Measurements from ENCODE around the gene MLST8.

GRCh38 chr16:2194166-2194834, 11.0 kb upstream of the MLST8 start:
- no peak for TF ChIP-seq SUZ12 (IDR thresholded peaks at IDR 0.05; ENCODE audit: extremely low read depth, insufficient read depth, insufficient read length)
- no peak for TF ChIP-seq ZNF274 (IDR thresholded peaks at IDR 0.05; ENCODE audit: low read depth, low read length)

Data from NT2/D1 (cell line).